Suprapubic skin (tissue), 3 donors: ENCODE results near the gene SSTR4.

Source experiments
- POLR2A ChIP-seq, 2 donors: fragments of 450-650 bp; IDR thresholded peaks; one replicate each; pipeline ENCODE4 v1.6.1; 2017; ENCODE audit warnings: antibody characterized with exemption in 2 of 2, mild to moderate bottlenecking in 2 of 2, moderate library complexity in 2 of 2
- TF ChIP-seq, protein P1 (sequence below), 2 donors: fragments of 200-600 bp in 1 of 2; fragments of 450-650 bp in 1 of 2; sonication (generic) in 1 of 2; IDR thresholded peaks; one replicate each; pipeline ENCODE4 v1.5.1; 2016 to 2019; ENCODE audit warnings: antibody characterized with exemption in 2 of 2, mild to moderate bottlenecking in 1 of 2, moderate library complexity in 1 of 2

DNA sequence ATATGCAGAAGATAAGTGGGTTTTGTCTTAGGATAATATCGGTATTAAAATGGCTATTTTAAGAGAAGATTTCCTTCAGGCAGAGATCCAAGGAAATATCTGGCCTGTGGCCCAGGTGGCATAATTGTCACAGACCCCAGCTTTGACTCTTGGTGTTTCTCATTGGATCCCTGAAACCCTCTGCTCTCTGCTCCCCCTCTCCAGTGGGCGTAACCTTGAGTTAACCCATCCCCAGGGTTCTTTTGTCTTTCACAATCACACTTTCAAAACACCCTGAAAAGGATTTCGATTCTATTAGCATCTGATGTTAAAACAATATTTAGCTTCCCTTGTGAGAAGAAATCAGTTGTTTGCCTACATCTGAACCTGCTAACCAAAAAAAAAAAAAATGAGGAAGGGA, 7.2 kb downstream of the SSTR4 start:
- TF ChIP-seq, protein P1, sequence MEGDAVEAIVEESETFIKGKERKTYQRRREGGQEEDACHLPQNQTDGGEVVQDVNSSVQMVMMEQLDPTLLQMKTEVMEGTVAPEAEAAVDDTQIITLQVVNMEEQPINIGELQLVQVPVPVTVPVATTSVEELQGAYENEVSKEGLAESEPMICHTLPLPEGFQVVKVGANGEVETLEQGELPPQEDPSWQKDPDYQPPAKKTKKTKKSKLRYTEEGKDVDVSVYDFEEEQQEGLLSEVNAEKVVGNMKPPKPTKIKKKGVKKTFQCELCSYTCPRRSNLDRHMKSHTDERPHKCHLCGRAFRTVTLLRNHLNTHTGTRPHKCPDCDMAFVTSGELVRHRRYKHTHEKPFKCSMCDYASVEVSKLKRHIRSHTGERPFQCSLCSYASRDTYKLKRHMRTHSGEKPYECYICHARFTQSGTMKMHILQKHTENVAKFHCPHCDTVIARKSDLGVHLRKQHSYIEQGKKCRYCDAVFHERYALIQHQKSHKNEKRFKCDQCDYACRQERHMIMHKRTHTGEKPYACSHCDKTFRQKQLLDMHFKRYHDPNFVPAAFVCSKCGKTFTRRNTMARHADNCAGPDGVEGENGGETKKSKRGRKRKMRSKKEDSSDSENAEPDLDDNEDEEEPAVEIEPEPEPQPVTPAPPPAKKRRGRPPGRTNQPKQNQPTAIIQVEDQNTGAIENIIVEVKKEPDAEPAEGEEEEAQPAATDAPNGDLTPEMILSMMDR (IDR thresholded peaks at IDR 0.05) = no peak
- TF ChIP-seq POLR2A (IDR thresholded peaks at IDR 0.05) = no peak
